K562 (cell line): ENCODE data around the gene AFF1. TPM values are rescaled to one million over a fixed set of nuclear protein-coding genes. Genes with fewer than 3 reads are reported as not detected.
A peak's percentile ranks its signal among the peaks of the same experiment; 100 is the strongest.

Source experiments
- C11orf30 ChIP-seq: fragments of 450-650 bp; IDR thresholded peaks from 2 replicates; pipeline ENCODE4 v1.6.1; 2016; ENCODE audit warnings: low read depth, mild to moderate bottlenecking
- CEBPG ChIP-seq, 3 experiments: fragments of 200-800 bp in 1 of 3; sonication (Bioruptor generic) in 1 of 3; sonication (generic) in 1 of 3; formaldehyde crosslinking in 1 of 3; IDR thresholded peaks in 2 of 3; conservative IDR thresholded peaks in 1 of 3; 2 replicates each; pipeline versions ENCODE4 v1.6.1 to v1.8.0; 2016 to 2022; ENCODE audit warnings: missing compliant biosample characterization in 2 of 3, missing genetic modification characterization in 2 of 3, mild to moderate bottlenecking in 1 of 3, missing genetic modification reagents in 1 of 3
- E2F6 ChIP-seq, 2 experiments: IDR thresholded peaks; 2 replicates each; pipeline ENCODE4 v1.6.1; 2011; ENCODE audit warnings: borderline replicate concordance in 1 of 2, control low read depth in 1 of 2, low read depth in 1 of 2, low read length in 1 of 2, mild to moderate bottlenecking in 1 of 2, mixed read lengths in 1 of 2, moderate library complexity in 1 of 2; ENCODE audit not compliant: insufficient read depth in 1 of 2, insufficient read length in 1 of 2, poor library complexity in 1 of 2, severe bottlenecking in 1 of 2; ENCODE audit errors: extremely low read depth in 1 of 2
- HDAC1 ChIP-seq, 2 experiments: fragments of 450-650 bp; IDR thresholded peaks; 2 replicates each; pipeline ENCODE4 v1.6.1; 2016 to 2017; ENCODE audit warnings: inconsistent platforms in 1 of 2, mild to moderate bottlenecking in 1 of 2, moderate library complexity in 1 of 2
- LEF1 ChIP-seq: fragments of 450-650 bp; IDR thresholded peaks from 2 replicates; pipeline ENCODE4 v1.6.1; 2016; ENCODE audit warnings: mild to moderate bottlenecking
- MEIS2 ChIP-seq: fragments of 450-650 bp; IDR thresholded peaks from 2 replicates; pipeline ENCODE4 v1.6.1; 2014; ENCODE audit warnings: mild to moderate bottlenecking; ENCODE audit not compliant: partially characterized antibody
- NELFE ChIP-seq: IDR thresholded peaks from 2 replicates; pipeline ENCODE4 v1.6.1; 2011; ENCODE audit warnings: mild to moderate bottlenecking; ENCODE audit not compliant: insufficient read depth, insufficient read length
- POLR2AphosphoS2 ChIP-seq: IDR thresholded peaks from 2 replicates; pipeline ENCODE4 v1.6.1; 2012; ENCODE audit warnings: low read length, improper control_type of control experiment
- POLR2B ChIP-seq: fragments of 450-650 bp; IDR thresholded peaks from 2 replicates; pipeline ENCODE4 v1.6.1; 2018; ENCODE audit warnings: low read depth; ENCODE audit not compliant: partially characterized antibody
- PREB ChIP-seq: sonication (generic); formaldehyde crosslinking; IDR thresholded peaks from 2 replicates; pipeline ENCODE4 v1.8.1; 2023; ENCODE audit warnings: mild to moderate bottlenecking, missing genetic modification reagents
- SETDB1 ChIP-seq: IDR thresholded peaks from one replicate; pipeline ENCODE4 v1.6.1; 2012; ENCODE audit warnings: low read length, control low read depth, inconsistent platforms
- THRB ChIP-seq: fragments of 450-650 bp; formaldehyde crosslinking; conservative IDR thresholded peaks from 2 replicates; pipeline ENCODE4 v1.4.0; 2022; ENCODE audit warnings: mild to moderate bottlenecking, missing genetic modification characterization
- ZBTB34 ChIP-seq: fragments of 250-450 bp; sonication (Bioruptor Pico); IDR thresholded peaks from 2 replicates; pipeline ENCODE4 v1.8.0; 2021; ENCODE audit warnings: mild to moderate bottlenecking, moderate library complexity
- ZNF696 ChIP-seq: fragments of 250-450 bp; sonication (Bioruptor Pico); conservative IDR thresholded peaks from 2 replicates; pipeline ENCODE4 v1.4.0; 2020; ENCODE audit warnings: mild to moderate bottlenecking, moderate library complexity
- ZNF699 ChIP-seq: fragments of 250-450 bp; sonication (Bioruptor Pico); IDR thresholded peaks from 2 replicates; pipeline ENCODE4 v1.8.0; 2021; ENCODE audit warnings: mild to moderate bottlenecking, moderate library complexity; ENCODE audit not compliant: insufficient replicate concordance
- polyA plus RNA-seq, 8 experiments: library from polyadenylated mRNA; depleted of rRNA in 4 of 8; stranded (reverse) in 5 of 8; unstranded in 3 of 8; fragments of >200 nt; fragmentation: Nextera tagmentation in 2 of 8; fragmentation: Illumina TruSeq in 1 of 8; extraction: Ambion mirVana in 2 of 8; extraction: Trizol in 1 of 8; gene quantifications; 2 replicates each; pipeline versions ENCODE4 v1.2.1 to v1.2.3, GENCODE V29; 2011 to 2014; ENCODE audit warnings: inconsistent platforms in 1 of 8, missing spikeins in 1 of 8
- total RNA-seq, 7 experiments: library from RNA; depleted of rRNA in 6 of 7; stranded (reverse); fragments of >200 nt in 6 of 7; fragmentation: Illumina TruSeq in 2 of 7; extraction: Trizol in 2 of 7; gene quantifications; 2 replicates each; pipeline versions ENCODE4 v1.2.1 to v1.2.3, GENCODE V29; 2011 to 2021; ENCODE audit warnings: low replicate concordance in 1 of 7
- TF ChIP-seq, protein P1 (sequence below): fragments of 450-650 bp; IDR thresholded peaks from 2 replicates; pipeline ENCODE4 v1.6.1; 2014; ENCODE audit warnings: low read depth, mild to moderate bottlenecking, moderate library complexity, borderline replicate concordance
- TF ChIP-seq, protein P2 (sequence below): conservative IDR thresholded peaks from 2 replicates; pipeline ENCODE4 v1.6.1; 2011; ENCODE audit warnings: low read depth, mild to moderate bottlenecking, low read length; ENCODE audit not compliant: control insufficient read depth

AFF1 gene
- total and polyA plus RNA-seq, 9 of the 15 experiments (the other 6 are each of a cell fraction or from before 2014, with no cell fraction given), result 4.1 to 47.5 (median 17.2) TPM

- peak; percentile 21 to 47 for TF ChIP-seq E2F6 (IDR thresholded peaks at IDR 0.05; ENCODE audit: borderline replicate concordance in 1 of 2, extremely low read depth in 1 of 2, insufficient read depth in 1 of 2, insufficient read length in 1 of 2, low read depth in 1 of 2, low read length in 1 of 2, poor library complexity in 1 of 2, severe bottlenecking in 1 of 2)
- TF ChIP-seq CEBPG (CRISPR knock-in tag; IDR thresholded peaks at IDR 0.05), result peak; percentile 12; the same call in 1 of the 2 replicates
- TF ChIP-seq CEBPG (tag; conservative IDR thresholded peaks at IDR 0.05 in 1 of 2, IDR thresholded peaks at IDR 0.05 in 1 of 2), result no peak
- 0 out of 2 replicates have a peak, but pooled peaks have one; percentile 67 for TF ChIP-seq POLR2AphosphoS2
- TF ChIP-seq C11orf30, result no peak
- no peak for TF ChIP-seq ZBTB34 (CRISPR knock-in tag)
- TF ChIP-seq, protein P1, sequence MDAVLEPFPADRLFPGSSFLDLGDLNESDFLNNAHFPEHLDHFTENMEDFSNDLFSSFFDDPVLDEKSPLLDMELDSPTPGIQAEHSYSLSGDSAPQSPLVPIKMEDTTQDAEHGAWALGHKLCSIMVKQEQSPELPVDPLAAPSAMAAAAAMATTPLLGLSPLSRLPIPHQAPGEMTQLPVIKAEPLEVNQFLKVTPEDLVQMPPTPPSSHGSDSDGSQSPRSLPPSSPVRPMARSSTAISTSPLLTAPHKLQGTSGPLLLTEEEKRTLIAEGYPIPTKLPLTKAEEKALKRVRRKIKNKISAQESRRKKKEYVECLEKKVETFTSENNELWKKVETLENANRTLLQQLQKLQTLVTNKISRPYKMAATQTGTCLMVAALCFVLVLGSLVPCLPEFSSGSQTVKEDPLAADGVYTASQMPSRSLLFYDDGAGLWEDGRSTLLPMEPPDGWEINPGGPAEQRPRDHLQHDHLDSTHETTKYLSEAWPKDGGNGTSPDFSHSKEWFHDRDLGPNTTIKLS, result peak; percentile 66; the same call in 1 of the 2 replicates
- TF ChIP-seq ZNF696 (CRISPR knock-in tag), result no peak
- TF ChIP-seq, protein P2, sequence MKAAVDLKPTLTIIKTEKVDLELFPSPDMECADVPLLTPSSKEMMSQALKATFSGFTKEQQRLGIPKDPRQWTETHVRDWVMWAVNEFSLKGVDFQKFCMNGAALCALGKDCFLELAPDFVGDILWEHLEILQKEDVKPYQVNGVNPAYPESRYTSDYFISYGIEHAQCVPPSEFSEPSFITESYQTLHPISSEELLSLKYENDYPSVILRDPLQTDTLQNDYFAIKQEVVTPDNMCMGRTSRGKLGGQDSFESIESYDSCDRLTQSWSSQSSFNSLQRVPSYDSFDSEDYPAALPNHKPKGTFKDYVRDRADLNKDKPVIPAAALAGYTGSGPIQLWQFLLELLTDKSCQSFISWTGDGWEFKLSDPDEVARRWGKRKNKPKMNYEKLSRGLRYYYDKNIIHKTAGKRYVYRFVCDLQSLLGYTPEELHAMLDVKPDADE, result peak; percentile 38; the same call in 1 of the 2 replicates
- TF ChIP-seq PREB (CRISPR knock-in tag), result peak; percentile 86; the same call in 1 of the 2 replicates
- TF ChIP-seq POLR2B, result peak; percentile 85
- no peak for TF ChIP-seq ZNF699 (CRISPR knock-in tag)
- TF ChIP-seq MEIS2, result peak; percentile 40
- peak; percentile 30; the same call in 1 of the 2 replicates for TF ChIP-seq LEF1
- TF ChIP-seq NELFE, result peak; percentile 90
- TF ChIP-seq SETDB1, result no peak
- TF ChIP-seq THRB (CRISPR knock-in tag), result peak; percentile 76; the same call in 1 of the 2 replicates
- TF ChIP-seq HDAC1 (IDR thresholded peaks at IDR 0.05), result peak in 1 of 2 experiments; percentile 86; a peak in 2 of 4 replicates
Measured at GRCh38 chr4:87006676-87007527, 72.1 kb downstream of the AFF1 start (continued).
